Ishikawa (cell line): ENCODE measurements around the gene CYP2S1.

Experiments used
- EP300 ChIP-seq: IDR thresholded peaks from 2 replicates; pipeline ENCODE4 v1.6.1; 2012; ENCODE audit warnings: borderline replicate concordance
- RAD21 ChIP-seq: IDR thresholded peaks from 2 replicates; pipeline ENCODE4 v1.6.1; 2012; ENCODE audit warnings: low read depth
- REST ChIP-seq: IDR thresholded peaks from 2 replicates; pipeline ENCODE4 v1.6.1; 2012; ENCODE audit warnings: low read depth, mild to moderate bottlenecking
- YY1 ChIP-seq: IDR thresholded peaks from 2 replicates; pipeline ENCODE4 v1.6.1; 2012; ENCODE audit warnings: low read depth

GRCh38 chr19:41238244-41238643 is 45.2 kb downstream of the CYP2S1 start:
- TF ChIP-seq YY1 (no peak), RAD21 (no peak), EP300 (no peak), REST (no peak)
